GM19468 (cell line): ENCODE data around the gene AP5S1.
"Not testable (repeated sequence)": the region's sequence is repeated elsewhere in the genome, so short reads cannot be mapped to it uniquely, and the experiment has no call there.

Source experiments
- ATAC-seq: cut with Tn5 transposase; IDR thresholded peaks from one replicate; pipeline ENCODE4 v1.9.1; 2021; ENCODE audit warnings: mild to moderate bottlenecking, moderate library complexity, moderate number of reproducible peaks; ENCODE audit not compliant: unreplicated experiment; ENCODE audit errors: extremely low read depth

AP5S1 gene

GRCh38 chr20:3788685-3789155, 31.6 kb upstream of the AP5S1 start:
- no peak for ATAC-seq

- not testable (repeated sequence) for ATAC-seq
These were observed 31.1 kb upstream of the AP5S1 start for GRCh38 chr20:3789201-3789600.

- ATAC-seq: not testable (repeated sequence)
These were observed 26.2 kb upstream of the AP5S1 start for GRCh38 chr20:3794168-3794567.

GRCh38 chr20:3794701-3795420, 25.5 kb upstream of the AP5S1 start:
- no peak for ATAC-seq

GRCh38 chr20:3795511-3796468, 24.6 kb upstream of the AP5S1 start, which contains the start of gene CDC25B:
TSS of gene CDC25B (plus strand) at chr20:3796310. CDS start at chr20:3796532, 222 bp downstream.
- no peak for ATAC-seq

- no peak for ATAC-seq
These were observed 23.7 kb upstream of the AP5S1 start for GRCh38 chr20:3796477-3797225.

- ATAC-seq: no peak
These were observed 23.2 kb upstream of the AP5S1 start for GRCh38 chr20:3797226-3797545.

- no peak for ATAC-seq
These were observed 22.6 kb upstream of the AP5S1 start for GRCh38 chr20:3797592-3798372.

- no peak for ATAC-seq
These were observed 22.0 kb upstream of the AP5S1 start for GRCh38 chr20:3798373-3798768.

GRCh38 chr20:3798908-3799248, 21.5 kb upstream of the AP5S1 start:
- no peak for ATAC-seq

GRCh38 chr20:3800256-3800877, 20.0 kb upstream of the AP5S1 start:
- no peak for ATAC-seq

GRCh38 chr20:3800878-3801260, 19.5 kb upstream of the AP5S1 start:
- ATAC-seq: no peak

- ATAC-seq: no peak
These were observed 19.0 kb upstream of the AP5S1 start for GRCh38 chr20:3801299-3801698.

- ATAC-seq: no peak
These were observed 18.5 kb upstream of the AP5S1 start for GRCh38 chr20:3801846-3802245.

- ATAC-seq: no peak
These were observed 17.7 kb upstream of the AP5S1 start for GRCh38 chr20:3802524-3803239.

- ATAC-seq: no peak
These were observed 17.1 kb upstream of the AP5S1 start for GRCh38 chr20:3803289-3803688.

GRCh38 chr20:3803854-3804253, 16.5 kb upstream of the AP5S1 start:
- no peak for ATAC-seq

GRCh38 chr20:3804254-3804751, 16.0 kb upstream of the AP5S1 start:
- no peak for ATAC-seq

- no peak for ATAC-seq
These were observed 15.6 kb upstream of the AP5S1 start for GRCh38 chr20:3804781-3805180.
